ENCODE measurements around the gene PID1.

The PID1 gene

DNA sequence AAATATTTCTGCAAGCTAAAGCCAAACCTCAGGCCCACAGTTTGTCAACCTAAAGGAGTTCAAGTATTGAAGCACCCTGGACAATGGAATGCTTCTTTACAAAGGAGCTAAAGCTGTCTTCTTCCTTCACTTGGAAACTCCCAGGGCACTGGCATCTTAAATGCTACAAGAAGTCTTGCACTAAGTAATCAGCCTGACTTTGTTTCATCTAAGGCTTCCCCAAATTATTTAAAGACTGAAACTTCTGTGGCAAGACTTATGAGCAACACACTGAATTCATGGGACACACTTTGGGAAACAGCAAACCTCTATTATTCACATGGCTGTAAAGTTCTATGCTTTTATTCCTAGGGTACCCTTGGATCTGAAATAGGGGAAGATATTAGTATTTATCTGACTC, 14.7 kb downstream of the PID1 start:
- no peak for DNase-seq (ENCODE audit: low read depth in 1 of 2, low spot score in 1 of 2)
- TF ChIP-seq SPI1 (IDR thresholded peaks at IDR 0.05; ENCODE audit: borderline replicate concordance, low read depth): no peak
- TF ChIP-seq, protein P1, sequence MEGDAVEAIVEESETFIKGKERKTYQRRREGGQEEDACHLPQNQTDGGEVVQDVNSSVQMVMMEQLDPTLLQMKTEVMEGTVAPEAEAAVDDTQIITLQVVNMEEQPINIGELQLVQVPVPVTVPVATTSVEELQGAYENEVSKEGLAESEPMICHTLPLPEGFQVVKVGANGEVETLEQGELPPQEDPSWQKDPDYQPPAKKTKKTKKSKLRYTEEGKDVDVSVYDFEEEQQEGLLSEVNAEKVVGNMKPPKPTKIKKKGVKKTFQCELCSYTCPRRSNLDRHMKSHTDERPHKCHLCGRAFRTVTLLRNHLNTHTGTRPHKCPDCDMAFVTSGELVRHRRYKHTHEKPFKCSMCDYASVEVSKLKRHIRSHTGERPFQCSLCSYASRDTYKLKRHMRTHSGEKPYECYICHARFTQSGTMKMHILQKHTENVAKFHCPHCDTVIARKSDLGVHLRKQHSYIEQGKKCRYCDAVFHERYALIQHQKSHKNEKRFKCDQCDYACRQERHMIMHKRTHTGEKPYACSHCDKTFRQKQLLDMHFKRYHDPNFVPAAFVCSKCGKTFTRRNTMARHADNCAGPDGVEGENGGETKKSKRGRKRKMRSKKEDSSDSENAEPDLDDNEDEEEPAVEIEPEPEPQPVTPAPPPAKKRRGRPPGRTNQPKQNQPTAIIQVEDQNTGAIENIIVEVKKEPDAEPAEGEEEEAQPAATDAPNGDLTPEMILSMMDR (IDR thresholded peaks at IDR 0.05; ENCODE audit: insufficient read depth, low read length): no peak
- TF ChIP-seq GABPA (IDR thresholded peaks at IDR 0.05; ENCODE audit: low read depth): no peak
- no peak for TF ChIP-seq POLR2AphosphoS5 (IDR thresholded peaks at IDR 0.05; ENCODE audit: low read depth)
- TF ChIP-seq, protein P2, sequence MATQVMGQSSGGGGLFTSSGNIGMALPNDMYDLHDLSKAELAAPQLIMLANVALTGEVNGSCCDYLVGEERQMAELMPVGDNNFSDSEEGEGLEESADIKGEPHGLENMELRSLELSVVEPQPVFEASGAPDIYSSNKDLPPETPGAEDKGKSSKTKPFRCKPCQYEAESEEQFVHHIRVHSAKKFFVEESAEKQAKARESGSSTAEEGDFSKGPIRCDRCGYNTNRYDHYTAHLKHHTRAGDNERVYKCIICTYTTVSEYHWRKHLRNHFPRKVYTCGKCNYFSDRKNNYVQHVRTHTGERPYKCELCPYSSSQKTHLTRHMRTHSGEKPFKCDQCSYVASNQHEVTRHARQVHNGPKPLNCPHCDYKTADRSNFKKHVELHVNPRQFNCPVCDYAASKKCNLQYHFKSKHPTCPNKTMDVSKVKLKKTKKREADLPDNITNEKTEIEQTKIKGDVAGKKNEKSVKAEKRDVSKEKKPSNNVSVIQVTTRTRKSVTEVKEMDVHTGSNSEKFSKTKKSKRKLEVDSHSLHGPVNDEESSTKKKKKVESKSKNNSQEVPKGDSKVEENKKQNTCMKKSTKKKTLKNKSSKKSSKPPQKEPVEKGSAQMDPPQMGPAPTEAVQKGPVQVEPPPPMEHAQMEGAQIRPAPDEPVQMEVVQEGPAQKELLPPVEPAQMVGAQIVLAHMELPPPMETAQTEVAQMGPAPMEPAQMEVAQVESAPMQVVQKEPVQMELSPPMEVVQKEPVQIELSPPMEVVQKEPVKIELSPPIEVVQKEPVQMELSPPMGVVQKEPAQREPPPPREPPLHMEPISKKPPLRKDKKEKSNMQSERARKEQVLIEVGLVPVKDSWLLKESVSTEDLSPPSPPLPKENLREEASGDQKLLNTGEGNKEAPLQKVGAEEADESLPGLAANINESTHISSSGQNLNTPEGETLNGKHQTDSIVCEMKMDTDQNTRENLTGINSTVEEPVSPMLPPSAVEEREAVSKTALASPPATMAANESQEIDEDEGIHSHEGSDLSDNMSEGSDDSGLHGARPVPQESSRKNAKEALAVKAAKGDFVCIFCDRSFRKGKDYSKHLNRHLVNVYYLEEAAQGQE (IDR thresholded peaks at IDR 0.05; ENCODE audit: insufficient replicate concordance, low read depth): no peak
- H3K27ac ChIP-seq (replicated peaks): no peak overlapping the region
- H3K27me3 ChIP-seq (ENCODE audit: insufficient read depth, poor library complexity, severe bottlenecking): no peaks in the 10 kb centered on the region
- no peak overlapping the region for H3K4me3 ChIP-seq (replicated peaks; ENCODE audit: insufficient read depth, low read length)

GRCh38 chr2:229254206-229254605, 16.9 kb downstream of the PID1 start:
- DNase-seq (ENCODE audit: low read depth in 1 of 2, low spot score in 1 of 2): no peak
- H3K27ac ChIP-seq (replicated peaks): no peak overlapping the region
- H3K27me3 ChIP-seq (ENCODE audit: insufficient read depth, poor library complexity, severe bottlenecking): no peaks in the 10 kb centered on the region
- no peak overlapping the region for H3K4me3 ChIP-seq (replicated peaks; ENCODE audit: insufficient read depth, low read length)
- TF ChIP-seq SPI1 (IDR thresholded peaks at IDR 0.05; ENCODE audit: borderline replicate concordance, low read depth) (no peak), POLR2AphosphoS5 (IDR thresholded peaks at IDR 0.05; ENCODE audit: low read depth) (no peak), GABPA (IDR thresholded peaks at IDR 0.05; ENCODE audit: low read depth) (no peak)
- TF ChIP-seq, protein P2 (IDR thresholded peaks at IDR 0.05; ENCODE audit: insufficient replicate concordance, low read depth): no peak
- TF ChIP-seq, protein P1 (IDR thresholded peaks at IDR 0.05; ENCODE audit: insufficient read depth, low read length): no peak

GRCh38 chr2:229252996-229253395, 18.1 kb downstream of the PID1 start:
- TF ChIP-seq SPI1 (IDR thresholded peaks at IDR 0.05; ENCODE audit: borderline replicate concordance, low read depth) (no peak), GABPA (IDR thresholded peaks at IDR 0.05; ENCODE audit: low read depth) (no peak), POLR2AphosphoS5 (IDR thresholded peaks at IDR 0.05; ENCODE audit: low read depth) (no peak)
- TF ChIP-seq, protein P1 (IDR thresholded peaks at IDR 0.05; ENCODE audit: insufficient read depth, low read length): no peak
- TF ChIP-seq, protein P2 (IDR thresholded peaks at IDR 0.05; ENCODE audit: insufficient replicate concordance, low read depth): no peak
- Histone ChIP-seq H3K27ac (replicated peaks) (no peak overlapping the region), H3K27me3 (ENCODE audit: insufficient read depth, poor library complexity, severe bottlenecking) (no peaks in the 10 kb centered on the region), H3K4me3 (replicated peaks; ENCODE audit: insufficient read depth, low read length) (no peak overlapping the region)
- no peak for DNase-seq (ENCODE audit: low read depth in 1 of 2, low spot score in 1 of 2)
